ENCODE data around the gene SEPTIN3. TPM values are rescaled to one million over a fixed set of nuclear protein-coding genes. Genes with fewer than 3 reads are reported as not detected.

The SEPTIN3 gene
- total RNA-seq, 1 experiment from 2014 or later: 3.9 TPM

DNA sequence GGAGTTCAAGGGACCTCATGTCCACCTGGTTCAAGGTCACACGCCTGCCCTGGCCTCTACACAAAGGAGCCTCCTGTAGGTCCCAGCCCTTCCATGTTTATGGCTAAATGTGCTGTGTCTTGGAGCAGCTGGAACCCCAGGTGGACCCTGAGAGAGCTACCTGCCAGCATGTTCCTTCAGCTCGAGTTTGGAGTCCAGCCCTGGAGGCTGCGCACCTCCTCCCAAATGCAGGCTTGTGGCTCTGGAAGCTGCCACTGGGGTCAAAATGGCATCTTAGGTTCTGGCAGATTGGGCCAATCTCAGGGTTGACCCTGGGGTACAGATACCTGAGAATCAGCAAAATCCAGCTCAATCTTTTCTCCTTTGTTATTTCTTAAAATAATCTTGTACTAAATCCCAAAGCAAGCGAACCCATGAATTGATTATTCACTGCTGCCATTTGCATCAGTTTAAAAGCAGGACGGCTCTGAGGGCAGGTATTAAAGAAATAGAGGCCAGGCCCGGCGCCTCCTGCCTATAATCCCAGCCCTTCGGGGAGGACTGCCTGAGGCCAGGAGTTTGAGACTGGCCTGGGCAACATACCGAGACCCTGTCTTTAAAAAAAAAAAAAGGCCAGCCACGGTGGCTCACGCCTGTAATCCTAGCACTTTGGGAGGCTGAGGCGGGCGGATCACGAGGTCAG, 45.5 kb upstream of the SEPTIN3 start:
- in situ Hi-C loops (cut with HindIII; ENCODE audit: low pct_unique_long_range_greater_than_20kb, low sequenced_read_pairs) (no loop called here), intact Hi-C loops (cut with micrococcal nuclease; ENCODE audit: unreplicated experiment) (no loop called here)
- TF ChIP-seq POLR2AphosphoS5 (IDR thresholded peaks at IDR 0.05; ENCODE audit: low read depth, low read length) (no peak), CTCF (IDR thresholded peaks at IDR 0.05) (no peak), TCF7L2 (IDR thresholded peaks at IDR 0.05; ENCODE audit: low read depth, low read length) (no peak), REST (IDR thresholded peaks at IDR 0.05; ENCODE audit: insufficient read depth in 1 of 2, low read depth in 2 of 2, low read length in 1 of 2) (no peak), SIN3A (IDR thresholded peaks at IDR 0.05; ENCODE audit: borderline replicate concordance, insufficient read depth, low read depth, low read length) (no peak)
- Histone ChIP-seq H3K27ac (ENCODE audit: low read length) (no peak overlapping the region), H3K27me3 (ENCODE audit: control insufficient read depth, insufficient read depth, low read length) (no peaks in the 10 kb centered on the region; the same call in 1 of the 2 replicates), H3K4me1 (ENCODE audit: control insufficient read depth, insufficient read depth, low read length) (no peaks in the 10 kb centered on the region), H3K4me3 (ENCODE audit: low read depth in 2 of 2, low read length in 2 of 2) (no peak overlapping the region), H3K9me3 (ENCODE audit: control insufficient read depth, insufficient read depth, low read depth, low read length) (no peaks in the 10 kb centered on the region), H3K36me3 (ENCODE audit: control insufficient read depth, insufficient read depth, low read length) (no peaks in the 10 kb centered on the region)
- DNase-seq (ENCODE audit: low read depth, low spot score) (no peak), ATAC-seq (no peak)
- ChIA-PET POLR2A (no interaction called here), CTCF (no interaction called here)
- no TSS peak for BruUV-seq (replicated peaks)

GRCh38 chr22:41925783-41926460, 43.3 kb upstream of the SEPTIN3 start:
- CTCF ChIA-PET: interaction anchor here (0.6 to 1.3 kb wide), 4 partner anchors 14 to 557 kb away, joined by 3 to 8 read pairs (median 3); no protein-coding TSS in a partner anchor
- Histone ChIP-seq H3K9me3 (ENCODE audit: control insufficient read depth, insufficient read depth, low read depth, low read length) (no peaks in the 10 kb centered on the region), H3K27ac (ENCODE audit: low read length) (no peak overlapping the region), H3K36me3 (ENCODE audit: control insufficient read depth, insufficient read depth, low read length) (no peaks in the 10 kb centered on the region), H3K4me1 (ENCODE audit: control insufficient read depth, insufficient read depth, low read length) (no peaks in the 10 kb centered on the region), H3K27me3 (ENCODE audit: control insufficient read depth, insufficient read depth, low read length) (no peaks in the 10 kb centered on the region; the same call in 1 of the 2 replicates), H3K4me3 (ENCODE audit: low read depth in 2 of 2, low read length in 2 of 2) (peak overlapping the region; percentile 30 to 41)
- DNase-seq (ENCODE audit: low read depth, low spot score): no peak
- POLR2A ChIA-PET: interaction anchor here (0.5 kb wide), 1 partner anchor 419 kb away, joined by 4 read pairs; no protein-coding TSS in a partner anchor
- TF ChIP-seq CTCF (IDR thresholded peaks at IDR 0.05) (peak; percentile 95), SIN3A (IDR thresholded peaks at IDR 0.05; ENCODE audit: borderline replicate concordance, insufficient read depth, low read depth, low read length) (no peak)
- peak; percentile 74 for ATAC-seq
- BruUV-seq (replicated peaks): no TSS peak
- in situ Hi-C loops (cut with HindIII; ENCODE audit: low pct_unique_long_range_greater_than_20kb, low sequenced_read_pairs) (no loop called here), intact Hi-C loops (cut with micrococcal nuclease; ENCODE audit: unreplicated experiment) (no loop called here)
